Endothelial cell (in vitro differentiated cells): ENCODE data around the gene FERMT3. TPM values are rescaled to one million over a fixed set of nuclear protein-coding genes. Genes with fewer than 3 reads are reported as not detected.

Experiments used
- DNase-seq: peaks from one replicate; pipeline ENCODE4 v3.0.0; 2021; ENCODE audit warnings: low spot score
- H3K27ac Mint-ChIP-seq: one replicate; pipeline ENCODE4 v1.8.0; 2021; ENCODE audit warnings: mixed read lengths, inconsistent platforms; ENCODE audit not compliant: unreplicated experiment
- H3K27me3 Mint-ChIP-seq: one replicate; pipeline ENCODE4 v1.8.0; 2021; ENCODE audit warnings: mild to moderate bottlenecking, moderate library complexity, mixed read lengths, inconsistent platforms; ENCODE audit not compliant: unreplicated experiment
- H3K36me3 Mint-ChIP-seq: one replicate; pipeline ENCODE4 v1.8.0; 2021; ENCODE audit warnings: mild to moderate bottlenecking, low read depth, mixed read lengths, inconsistent platforms; ENCODE audit not compliant: unreplicated experiment
- H3K4me1 Mint-ChIP-seq: one replicate; pipeline ENCODE4 v1.8.0; 2021; ENCODE audit warnings: mild to moderate bottlenecking, mixed read lengths, inconsistent platforms; ENCODE audit not compliant: unreplicated experiment
- H3K4me3 Mint-ChIP-seq: one replicate; pipeline ENCODE4 v1.8.0; 2021; ENCODE audit warnings: mild to moderate bottlenecking, mixed read lengths, inconsistent platforms; ENCODE audit not compliant: unreplicated experiment
- H3K9me3 Mint-ChIP-seq: one replicate; pipeline ENCODE4 v1.8.0; 2021; ENCODE audit warnings: mixed read lengths, inconsistent platforms; ENCODE audit not compliant: unreplicated experiment
- CTCF ChIP-seq: fragments of 200-600 bp; sonication (generic); IDR thresholded peaks from one replicate; pipeline ENCODE4 v1.5.0; 2021; ENCODE audit warnings: antibody characterized with exemption; ENCODE audit not compliant: unreplicated experiment
- total RNA-seq: library from RNA; stranded (reverse); fragmentation: NEBNext Ultra II Directional; extraction: Animal tissue kit (Norgen Biotek cat#: 25700); gene quantifications from one replicate; pipeline ENCODE4 v1.2.1, GENCODE V29; 2021; ENCODE audit not compliant: unreplicated experiment

The FERMT3 gene
- total RNA-seq, 1 donor from 2014 or later: 6.2 TPM

- Mint-ChIP-seq H3K4me3 (no peak overlapping the region), H3K4me1 (peaks cover 5% of the 10 kb centered on the region), H3K9me3 (no peaks in the 10 kb centered on the region), H3K27me3 (peaks cover 7% of the 10 kb centered on the region), H3K36me3 (peaks cover 5% of the 10 kb centered on the region), H3K27ac (no peak overlapping the region)
- no peak for DNase-seq
- no peak for TF ChIP-seq CTCF
These were observed 12.8 kb downstream of the FERMT3 start for GRCh38 chr11:64219354-64219684.

- Mint-ChIP-seq H3K36me3 (peaks cover 5% of the 10 kb centered on the region), H3K27me3 (peaks cover 7% of the 10 kb centered on the region), H3K27ac (no peak overlapping the region), H3K4me3 (no peak overlapping the region), H3K9me3 (no peaks in the 10 kb centered on the region), H3K4me1 (peaks cover 5% of the 10 kb centered on the region)
- DNase-seq: no peak
- TF ChIP-seq CTCF: no peak
These were observed 13.2 kb downstream of the FERMT3 start for GRCh38 chr11:64219755-64220154.

- peaks cover 5% of the 10 kb centered on the region for H3K36me3 Mint-ChIP-seq
- DNase-seq: no peak
- no peak overlapping the region for H3K27ac Mint-ChIP-seq
- H3K4me3 Mint-ChIP-seq: no peak overlapping the region
- peaks cover 7% of the 10 kb centered on the region for H3K27me3 Mint-ChIP-seq
- no peaks in the 10 kb centered on the region for H3K9me3 Mint-ChIP-seq
- no peak for TF ChIP-seq CTCF
- peaks cover 5% of the 10 kb centered on the region for H3K4me1 Mint-ChIP-seq
These were observed 13.8 kb downstream of the FERMT3 start for GRCh38 chr11:64220271-64220670.

GRCh38 chr11:64220798-64221197, 14.3 kb downstream of the FERMT3 start:
- Mint-ChIP-seq H3K9me3 (no peaks in the 10 kb centered on the region), H3K4me3 (no peak overlapping the region), H3K27me3 (peaks cover 7% of the 10 kb centered on the region), H3K27ac (no peak overlapping the region), H3K4me1 (peaks cover 5% of the 10 kb centered on the region), H3K36me3 (peaks cover 5% of the 10 kb centered on the region)
- DNase-seq: no peak
- TF ChIP-seq CTCF: no peak

- no peak for DNase-seq
- Mint-ChIP-seq H3K9me3 (no peaks in the 10 kb centered on the region), H3K4me1 (peaks cover 7% of the 10 kb centered on the region), H3K27me3 (peaks cover 8% of the 10 kb centered on the region), H3K27ac (no peak overlapping the region), H3K36me3 (peaks cover 5% of the 10 kb centered on the region), H3K4me3 (no peak overlapping the region)
- no peak for TF ChIP-seq CTCF
These were observed 16.1 kb downstream of the FERMT3 start for GRCh38 chr11:64222651-64223000.
